Measurements from ENCODE around the gene HEATR9. TPM values are rescaled to one million over a fixed set of nuclear protein-coding genes. Genes with fewer than 3 reads are reported as not detected.

The HEATR9 gene
- total and polyA plus RNA-seq, 2 experiments from 2014 or later = not detected

DNA sequence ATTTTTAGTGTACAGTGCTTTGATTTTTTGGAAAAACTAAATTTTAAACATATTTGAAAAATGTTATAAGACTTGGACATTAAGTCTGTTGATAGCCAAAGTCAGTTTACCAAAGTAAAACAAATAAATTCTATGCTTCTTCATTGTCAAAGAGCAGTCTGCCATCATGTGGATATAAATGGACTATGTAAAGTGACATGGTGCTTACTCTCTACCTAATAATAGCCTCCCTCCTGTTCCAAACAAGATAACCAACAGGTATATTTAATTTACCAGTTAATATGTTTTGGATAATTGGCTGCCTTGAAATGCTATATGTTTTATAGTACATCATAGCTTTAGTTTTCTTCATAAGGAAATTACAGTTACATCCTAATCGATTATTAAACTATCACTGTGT lies 43.5 kb downstream of the HEATR9 start:
- Histone ChIP-seq H3K36me3 (replicated peaks; ENCODE audit: insufficient read depth, low read depth) (peaks cover 11% of the 10 kb centered on the region), H2AFZ (no peak overlapping the region), H3K9me2 (replicated peaks; ENCODE audit: insufficient read depth) (no peaks in the 10 kb centered on the region), H3K27ac (no peak overlapping the region), H3K4me2 (no peak overlapping the region), H3K27me3 (no peaks in the 10 kb centered on the region), H4K20me1 (ENCODE audit: insufficient read depth, poor library complexity, severe bottlenecking) (peaks cover 5% of the 10 kb centered on the region), H3K4me3 (no peak overlapping the region), H3K4me1 (ENCODE audit: insufficient read depth) (no peaks in the 10 kb centered on the region), H3K9me3 (ENCODE audit: low read depth) (no peaks in the 10 kb centered on the region), H3K79me2 (peaks cover 42% of the 10 kb centered on the region)
- no peak for DNase-seq (ENCODE audit: low spot score)
- TF ChIP-seq, protein P1, sequence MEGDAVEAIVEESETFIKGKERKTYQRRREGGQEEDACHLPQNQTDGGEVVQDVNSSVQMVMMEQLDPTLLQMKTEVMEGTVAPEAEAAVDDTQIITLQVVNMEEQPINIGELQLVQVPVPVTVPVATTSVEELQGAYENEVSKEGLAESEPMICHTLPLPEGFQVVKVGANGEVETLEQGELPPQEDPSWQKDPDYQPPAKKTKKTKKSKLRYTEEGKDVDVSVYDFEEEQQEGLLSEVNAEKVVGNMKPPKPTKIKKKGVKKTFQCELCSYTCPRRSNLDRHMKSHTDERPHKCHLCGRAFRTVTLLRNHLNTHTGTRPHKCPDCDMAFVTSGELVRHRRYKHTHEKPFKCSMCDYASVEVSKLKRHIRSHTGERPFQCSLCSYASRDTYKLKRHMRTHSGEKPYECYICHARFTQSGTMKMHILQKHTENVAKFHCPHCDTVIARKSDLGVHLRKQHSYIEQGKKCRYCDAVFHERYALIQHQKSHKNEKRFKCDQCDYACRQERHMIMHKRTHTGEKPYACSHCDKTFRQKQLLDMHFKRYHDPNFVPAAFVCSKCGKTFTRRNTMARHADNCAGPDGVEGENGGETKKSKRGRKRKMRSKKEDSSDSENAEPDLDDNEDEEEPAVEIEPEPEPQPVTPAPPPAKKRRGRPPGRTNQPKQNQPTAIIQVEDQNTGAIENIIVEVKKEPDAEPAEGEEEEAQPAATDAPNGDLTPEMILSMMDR (IDR thresholded peaks at IDR 0.05; ENCODE audit: poor library complexity) = no peak
- TF ChIP-seq EZH2phosphoT487 (IDR thresholded peaks at IDR 0.05; ENCODE audit: low read depth, severe bottlenecking, unreplicated experiment) (no peak), EZH2 (IDR thresholded peaks at IDR 0.05; ENCODE audit: borderline replicate concordance) (no peak)
- 100% methylated on average over 1 of the region's 1 CpG for WGBS (ENCODE audit: low lambda C conversion rate, missing lambda C conversion rate)

- peaks cover 42% of the 10 kb centered on the region for H4K20me1 ChIP-seq (ENCODE audit: insufficient read depth, poor library complexity, severe bottlenecking)
- peaks cover 11% of the 10 kb centered on the region for H3K36me3 ChIP-seq (replicated peaks; ENCODE audit: insufficient read depth, low read depth)
- no peak for DNase-seq (ENCODE audit: low spot score)
- no peak overlapping the region for H3K4me2 ChIP-seq
- peaks cover 12% of the 10 kb centered on the region for H3K4me1 ChIP-seq (ENCODE audit: insufficient read depth)
- H3K4me3 ChIP-seq = no peak overlapping the region
- H2AFZ ChIP-seq = no peak overlapping the region
- TF ChIP-seq, protein P1 (IDR thresholded peaks at IDR 0.05; ENCODE audit: poor library complexity) = no peak
- no peak for TF ChIP-seq EZH2 (IDR thresholded peaks at IDR 0.05; ENCODE audit: borderline replicate concordance)
- TF ChIP-seq EZH2phosphoT487 (IDR thresholded peaks at IDR 0.05; ENCODE audit: low read depth, severe bottlenecking, unreplicated experiment) = no peak
- 97% methylated on average over 2 of the region's 2 CpGs for WGBS (ENCODE audit: low lambda C conversion rate, missing lambda C conversion rate)
- H3K9me3 ChIP-seq (ENCODE audit: low read depth) = no peaks in the 10 kb centered on the region
- H3K27me3 ChIP-seq = no peaks in the 10 kb centered on the region
- H3K9me2 ChIP-seq (replicated peaks; ENCODE audit: insufficient read depth) = no peaks in the 10 kb centered on the region
- no peak overlapping the region for H3K27ac ChIP-seq
- peaks cover 69% of the 10 kb centered on the region for H3K79me2 ChIP-seq
These were observed 47.4 kb downstream of the HEATR9 start for GRCh38 chr17:35821308-35821707.

- no peak overlapping the region for H2AFZ ChIP-seq
- peaks cover 88% of the 10 kb centered on the region for H3K79me2 ChIP-seq
- WGBS (ENCODE audit: low lambda C conversion rate, missing lambda C conversion rate) = 82% methylated on average over 1 of the region's 1 CpG
- no peaks in the 10 kb centered on the region for H3K27me3 ChIP-seq
- H3K4me3 ChIP-seq = no peak overlapping the region
- no peaks in the 10 kb centered on the region for H3K9me2 ChIP-seq (replicated peaks; ENCODE audit: insufficient read depth)
- peaks cover 12% of the 10 kb centered on the region for H3K4me1 ChIP-seq (ENCODE audit: insufficient read depth)
- no peaks in the 10 kb centered on the region for H3K9me3 ChIP-seq (ENCODE audit: low read depth)
- no peak for DNase-seq (ENCODE audit: low spot score)
- H3K27ac ChIP-seq = no peak overlapping the region
- peaks cover 11% of the 10 kb centered on the region for H3K36me3 ChIP-seq (replicated peaks; ENCODE audit: insufficient read depth, low read depth)
- no peak overlapping the region for H3K4me2 ChIP-seq
- H4K20me1 ChIP-seq (ENCODE audit: insufficient read depth, poor library complexity, severe bottlenecking) = peaks cover 61% of the 10 kb centered on the region
- TF ChIP-seq EZH2 (IDR thresholded peaks at IDR 0.05; ENCODE audit: borderline replicate concordance) (no peak), EZH2phosphoT487 (IDR thresholded peaks at IDR 0.05; ENCODE audit: low read depth, severe bottlenecking, unreplicated experiment) (no peak)
- TF ChIP-seq, protein P1 (IDR thresholded peaks at IDR 0.05; ENCODE audit: poor library complexity) = no peak
These were observed 49.2 kb downstream of the HEATR9 start for GRCh38 chr17:35819455-35819854.

- TF ChIP-seq, protein P1 (IDR thresholded peaks at IDR 0.05; ENCODE audit: poor library complexity) = no peak
- TF ChIP-seq EZH2phosphoT487 (IDR thresholded peaks at IDR 0.05; ENCODE audit: low read depth, severe bottlenecking, unreplicated experiment) = no peak
- no peak for TF ChIP-seq EZH2 (IDR thresholded peaks at IDR 0.05; ENCODE audit: borderline replicate concordance)
- Histone ChIP-seq H3K9me3 (ENCODE audit: low read depth) (no peaks in the 10 kb centered on the region), H4K20me1 (ENCODE audit: insufficient read depth, poor library complexity, severe bottlenecking) (peaks cover 77% of the 10 kb centered on the region), H3K36me3 (replicated peaks; ENCODE audit: insufficient read depth, low read depth) (peaks cover 5% of the 10 kb centered on the region), H3K79me2 (peaks cover 100% of the 10 kb centered on the region), H3K4me2 (peak overlapping the region; percentile 38), H3K27ac (peak overlapping the region; percentile 0), H3K9me2 (replicated peaks; ENCODE audit: insufficient read depth) (no peaks in the 10 kb centered on the region), H3K27me3 (no peaks in the 10 kb centered on the region), H3K4me1 (ENCODE audit: insufficient read depth) (peaks cover 12% of the 10 kb centered on the region), H2AFZ (no peak overlapping the region), H3K4me3 (no peak overlapping the region)
- 31% methylated on average over 1 of the region's 1 CpG for WGBS (ENCODE audit: low lambda C conversion rate, missing lambda C conversion rate)
- no peak for DNase-seq (ENCODE audit: low spot score)
These were observed 51.5 kb downstream of the HEATR9 start for GRCh38 chr17:35817196-35817595.

All from hepatocyte (in vitro differentiated cells).